Measurements from ENCODE around the gene ZNF521.

ZNF521 gene

GRCh38 chr18:25289001-25289631, 62.9 kb downstream of the ZNF521 start:
- H3K9me3 Mint-ChIP-seq: no peaks in the 10 kb centered on the region
- no peaks in the 10 kb centered on the region for H3K4me1 Mint-ChIP-seq (ENCODE audit: low read depth)
- H3K27me3 Mint-ChIP-seq (ENCODE audit: low read depth): no peaks in the 10 kb centered on the region
- no peaks in the 10 kb centered on the region for H3K36me3 Mint-ChIP-seq (ENCODE audit: low read depth)
- H3K4me3 Mint-ChIP-seq: no peak overlapping the region
- no peak overlapping the region for H3K27ac Mint-ChIP-seq

DNA sequence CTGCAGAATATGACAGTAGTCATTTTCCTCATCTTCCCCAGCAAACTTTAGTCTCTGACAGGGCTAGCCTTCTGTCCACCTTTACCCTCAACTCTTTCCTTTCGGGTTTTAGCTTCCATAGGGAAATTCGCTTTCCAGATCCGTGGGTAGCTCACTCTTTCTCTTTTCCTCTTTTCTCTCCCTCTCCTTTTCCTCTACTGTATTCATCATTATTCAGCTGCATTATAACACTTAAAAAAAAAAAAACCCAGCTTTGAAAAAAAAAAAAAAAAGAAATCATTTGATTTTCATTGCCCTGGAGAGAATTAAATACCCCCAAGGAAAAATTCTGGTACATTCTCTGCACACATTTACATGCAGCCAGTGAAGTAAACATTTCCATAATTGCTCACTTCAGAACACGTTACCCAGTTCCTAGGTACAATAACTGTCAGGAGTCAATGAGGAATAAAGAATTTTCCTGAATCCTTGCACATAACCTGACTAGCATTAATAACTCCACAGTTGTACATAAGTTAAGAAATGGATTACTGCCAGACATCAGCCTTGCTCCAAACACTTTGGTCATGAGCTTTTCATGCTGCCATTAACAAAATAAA, 63.5 kb downstream of the ZNF521 start:
- no peak overlapping the region for H3K4me3 Mint-ChIP-seq
- no peaks in the 10 kb centered on the region for H3K36me3 Mint-ChIP-seq (ENCODE audit: low read depth)
- no peaks in the 10 kb centered on the region for H3K4me1 Mint-ChIP-seq (ENCODE audit: low read depth)
- no peaks in the 10 kb centered on the region for H3K9me3 Mint-ChIP-seq
- no peak overlapping the region for H3K27ac Mint-ChIP-seq
- no peaks in the 10 kb centered on the region for H3K27me3 Mint-ChIP-seq (ENCODE audit: low read depth)

DNA sequence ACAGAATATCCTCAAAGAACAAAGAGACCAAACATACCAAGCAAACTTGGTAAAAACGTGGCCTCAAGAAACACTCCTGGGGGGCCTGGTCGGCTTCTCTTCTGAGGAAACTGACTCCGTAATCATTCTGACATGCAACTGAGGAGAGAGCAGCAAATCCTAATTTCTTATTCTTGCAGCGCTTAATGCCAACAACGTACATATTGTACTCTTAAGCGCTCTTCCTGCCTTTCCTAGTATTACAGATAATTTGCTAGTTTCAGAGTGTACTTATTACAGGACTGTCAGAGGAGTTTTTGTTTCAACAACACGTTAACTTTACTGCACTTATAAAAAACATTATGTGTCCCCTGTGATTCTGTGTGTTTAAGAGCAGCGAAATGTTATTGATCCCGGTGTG, 64.9 kb downstream of the ZNF521 start:
- H3K27ac Mint-ChIP-seq: no peak overlapping the region
- H3K27me3 Mint-ChIP-seq (ENCODE audit: low read depth): peaks cover 2% of the 10 kb centered on the region
- no peak overlapping the region for H3K4me3 Mint-ChIP-seq
- H3K36me3 Mint-ChIP-seq (ENCODE audit: low read depth): no peaks in the 10 kb centered on the region
- no peaks in the 10 kb centered on the region for H3K4me1 Mint-ChIP-seq (ENCODE audit: low read depth)
- no peaks in the 10 kb centered on the region for H3K9me3 Mint-ChIP-seq

GRCh38 chr18:25284861-25285550, 67.0 kb downstream of the ZNF521 start:
- H3K36me3 Mint-ChIP-seq (ENCODE audit: low read depth): no peaks in the 10 kb centered on the region
- peaks cover 5% of the 10 kb centered on the region for H3K27me3 Mint-ChIP-seq (ENCODE audit: low read depth)
- H3K9me3 Mint-ChIP-seq: no peaks in the 10 kb centered on the region
- no peaks in the 10 kb centered on the region for H3K4me1 Mint-ChIP-seq (ENCODE audit: low read depth)
- no peak overlapping the region for H3K4me3 Mint-ChIP-seq
- H3K27ac Mint-ChIP-seq: no peak overlapping the region

- no peaks in the 10 kb centered on the region for H3K36me3 Mint-ChIP-seq (ENCODE audit: low read depth)
- no peaks in the 10 kb centered on the region for H3K9me3 Mint-ChIP-seq
- no peak overlapping the region for H3K4me3 Mint-ChIP-seq
- H3K4me1 Mint-ChIP-seq (ENCODE audit: low read depth): no peaks in the 10 kb centered on the region
- H3K27ac Mint-ChIP-seq: no peak overlapping the region
- peaks cover 5% of the 10 kb centered on the region for H3K27me3 Mint-ChIP-seq (ENCODE audit: low read depth)
Observed at GRCh38 chr18:25284281-25284680, 67.7 kb downstream of the ZNF521 start.

DNA sequence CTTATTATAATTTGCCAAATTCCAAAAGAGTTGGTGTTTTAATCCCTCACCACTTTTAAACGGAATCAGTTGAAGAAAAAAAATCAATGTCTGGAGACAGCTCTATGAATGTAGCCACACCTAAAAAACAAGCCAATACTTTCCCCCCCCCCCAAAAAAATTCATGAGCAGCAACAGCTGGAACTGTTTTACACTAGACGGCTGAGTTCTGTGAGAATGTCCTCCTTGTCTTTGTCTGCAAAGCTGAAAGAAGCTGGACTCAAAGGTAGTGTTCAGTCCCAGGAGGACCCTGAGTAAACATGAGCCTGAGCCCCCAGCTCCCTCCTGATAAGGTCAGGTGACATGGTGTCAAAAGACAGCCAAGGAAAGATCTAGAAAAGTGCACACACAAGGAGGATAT, 68.2 kb downstream of the ZNF521 start:
- Mint-ChIP-seq H3K36me3 (ENCODE audit: low read depth) (no peaks in the 10 kb centered on the region), H3K4me3 (no peak overlapping the region), H3K27ac (no peak overlapping the region), H3K9me3 (no peaks in the 10 kb centered on the region), H3K27me3 (ENCODE audit: low read depth) (peaks cover 5% of the 10 kb centered on the region), H3K4me1 (ENCODE audit: low read depth) (no peaks in the 10 kb centered on the region)

- no peak overlapping the region for H3K27ac Mint-ChIP-seq
- no peaks in the 10 kb centered on the region for H3K36me3 Mint-ChIP-seq (ENCODE audit: low read depth)
- H3K4me1 Mint-ChIP-seq (ENCODE audit: low read depth): no peaks in the 10 kb centered on the region
- no peaks in the 10 kb centered on the region for H3K9me3 Mint-ChIP-seq
- H3K27me3 Mint-ChIP-seq (ENCODE audit: low read depth): peaks cover 5% of the 10 kb centered on the region
- no peak overlapping the region for H3K4me3 Mint-ChIP-seq
Observed at GRCh38 chr18:25282896-25283703, 68.9 kb downstream of the ZNF521 start.

- Mint-ChIP-seq H3K9me3 (no peaks in the 10 kb centered on the region), H3K4me1 (ENCODE audit: low read depth) (no peaks in the 10 kb centered on the region)
Observed at GRCh38 chr18:25282282-25282681, 69.7 kb downstream of the ZNF521 start.

DNA sequence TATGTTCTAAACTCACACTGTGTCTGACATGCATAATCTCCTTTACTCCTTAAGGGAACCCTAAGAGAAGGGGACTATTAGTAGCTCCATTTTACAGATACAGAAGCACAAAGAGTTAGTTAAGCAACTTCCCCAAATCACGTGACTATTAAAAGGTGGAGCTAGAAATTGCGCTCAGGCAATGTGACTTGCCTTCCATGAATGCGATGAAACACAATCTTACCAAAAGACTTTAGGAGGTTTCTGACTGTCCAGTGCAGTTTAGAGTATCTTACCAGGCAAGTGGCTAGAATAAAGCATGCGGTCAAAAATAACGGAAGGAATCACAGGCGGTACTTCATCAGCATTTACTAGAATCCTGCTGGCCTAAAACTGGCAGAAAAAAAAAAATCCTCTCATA, 70.4 kb downstream of the ZNF521 start:
- Mint-ChIP-seq H3K36me3 (ENCODE audit: low read depth) (no peaks in the 10 kb centered on the region), H3K9me3 (no peaks in the 10 kb centered on the region), H3K4me1 (ENCODE audit: low read depth) (no peaks in the 10 kb centered on the region), H3K27ac (no peak overlapping the region), H3K27me3 (ENCODE audit: low read depth) (peaks cover 5% of the 10 kb centered on the region), H3K4me3 (no peak overlapping the region)

More at GRCh38 chr18:25282282-25282681, 69.7 kb downstream of the ZNF521 start:
- Mint-ChIP-seq H3K4me3 (no peak overlapping the region), H3K36me3 (ENCODE audit: low read depth) (no peaks in the 10 kb centered on the region), H3K27me3 (ENCODE audit: low read depth) (peaks cover 5% of the 10 kb centered on the region), H3K27ac (no peak overlapping the region)

DNA sequence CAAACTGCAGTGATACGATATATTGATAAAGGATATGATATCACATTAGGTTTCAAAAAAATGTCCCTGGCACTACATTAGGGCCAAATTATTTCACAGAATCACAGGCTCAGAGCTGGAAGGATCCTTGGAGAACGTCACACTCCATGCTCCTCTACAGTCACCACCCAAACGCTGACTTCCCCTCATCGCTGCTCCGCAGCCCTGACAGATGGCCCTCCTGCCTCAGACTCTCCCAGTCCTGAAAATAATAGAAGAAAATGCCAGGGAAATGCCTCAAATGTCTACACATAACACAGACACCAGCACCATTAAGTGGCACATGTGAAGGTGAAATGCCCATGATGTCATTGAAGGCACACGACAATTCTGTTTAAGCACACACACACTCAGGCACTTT, 72.0 kb downstream of the ZNF521 start:
- Mint-ChIP-seq H3K9me3 (no peaks in the 10 kb centered on the region), H3K4me3 (no peak overlapping the region), H3K27me3 (ENCODE audit: low read depth) (peaks cover 5% of the 10 kb centered on the region), H3K4me1 (ENCODE audit: low read depth) (no peaks in the 10 kb centered on the region), H3K27ac (no peak overlapping the region), H3K36me3 (ENCODE audit: low read depth) (no peaks in the 10 kb centered on the region)

GRCh38 chr18:25279556-25279955, 72.4 kb downstream of the ZNF521 start:
- Mint-ChIP-seq H3K36me3 (ENCODE audit: low read depth) (no peaks in the 10 kb centered on the region), H3K27me3 (ENCODE audit: low read depth) (peaks cover 5% of the 10 kb centered on the region), H3K4me1 (ENCODE audit: low read depth) (no peaks in the 10 kb centered on the region), H3K9me3 (no peaks in the 10 kb centered on the region), H3K27ac (no peak overlapping the region), H3K4me3 (no peak overlapping the region)

GRCh38 chr18:25279133-25279532, 72.8 kb downstream of the ZNF521 start:
- Mint-ChIP-seq H3K4me1 (ENCODE audit: low read depth) (no peaks in the 10 kb centered on the region), H3K4me3 (no peak overlapping the region), H3K9me3 (no peaks in the 10 kb centered on the region), H3K27ac (no peak overlapping the region), H3K36me3 (ENCODE audit: low read depth) (no peaks in the 10 kb centered on the region), H3K27me3 (ENCODE audit: low read depth) (peaks cover 5% of the 10 kb centered on the region)

DNA sequence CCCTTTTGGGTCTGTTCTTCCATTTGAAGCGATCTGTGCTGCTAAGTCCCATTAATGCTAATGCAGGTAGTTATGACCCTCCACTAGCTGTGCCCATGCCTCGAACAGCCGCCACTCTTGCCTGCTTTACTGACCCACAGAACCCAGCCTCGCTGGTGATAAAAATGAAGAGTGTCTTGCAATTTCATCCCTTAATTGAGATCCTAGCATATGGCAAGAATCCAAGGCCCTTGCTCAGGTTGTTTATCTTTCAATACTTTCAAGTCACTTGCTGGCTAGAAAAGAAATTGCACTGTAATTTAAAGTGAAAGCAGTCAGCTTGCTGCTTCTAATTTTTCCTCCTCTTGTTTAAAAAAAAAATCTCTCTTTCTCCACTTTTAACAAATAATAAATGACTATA, 73.6 kb downstream of the ZNF521 start:
- no peak overlapping the region for H3K4me3 Mint-ChIP-seq
- no peak overlapping the region for H3K27ac Mint-ChIP-seq
- peaks cover 5% of the 10 kb centered on the region for H3K27me3 Mint-ChIP-seq (ENCODE audit: low read depth)
- H3K4me1 Mint-ChIP-seq (ENCODE audit: low read depth): no peaks in the 10 kb centered on the region
- no peaks in the 10 kb centered on the region for H3K9me3 Mint-ChIP-seq
- H3K36me3 Mint-ChIP-seq (ENCODE audit: low read depth): no peaks in the 10 kb centered on the region

DNA sequence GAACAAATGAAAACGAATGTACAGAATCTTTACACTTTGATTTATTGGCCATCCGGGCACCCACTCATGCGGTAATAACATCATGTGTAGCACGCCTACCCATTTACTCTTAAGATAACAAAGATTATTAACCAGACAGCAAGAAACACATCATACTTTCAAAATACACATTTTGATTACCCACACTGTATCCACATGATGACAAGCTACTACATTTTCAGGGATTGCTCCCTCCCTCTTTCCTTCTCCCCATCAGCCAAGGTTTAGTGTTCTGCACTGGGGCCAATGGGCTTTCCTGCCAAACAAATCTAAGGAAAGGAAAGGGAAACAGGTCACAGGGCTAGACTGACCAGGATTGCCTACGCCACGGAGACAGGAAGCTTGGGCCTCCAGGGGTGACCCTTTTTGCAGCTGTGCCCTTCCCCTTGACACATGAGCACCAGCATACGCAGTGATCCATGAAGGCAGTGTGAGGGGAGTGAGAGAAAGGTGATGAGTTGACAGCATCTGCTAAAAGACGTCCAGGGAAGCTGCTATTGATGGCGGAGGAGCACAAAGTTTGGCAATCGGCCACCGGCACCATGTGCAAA, 76.5 kb downstream of the ZNF521 start:
- H3K4me1 Mint-ChIP-seq (ENCODE audit: low read depth): no peaks in the 10 kb centered on the region
- H3K4me3 Mint-ChIP-seq: no peak overlapping the region
- H3K27me3 Mint-ChIP-seq (ENCODE audit: low read depth): no peaks in the 10 kb centered on the region
- H3K9me3 Mint-ChIP-seq: no peaks in the 10 kb centered on the region
- H3K27ac Mint-ChIP-seq: no peak overlapping the region
- H3K36me3 Mint-ChIP-seq (ENCODE audit: low read depth): no peaks in the 10 kb centered on the region
